Right lobe of liver (tissue), 6 donors: ENCODE data around the gene UBE2B. TPM values are rescaled to one million over a fixed set of nuclear protein-coding genes. Genes with fewer than 3 reads are reported as not detected.
"Not testable (repeated sequence)": the region's sequence is repeated elsewhere in the genome, so short reads cannot be mapped to it uniquely, and the experiment has no call there.

ENCODE experiments used
- ATAC-seq, 4 donors: fragments of 200-7000 bp; cut with Tn5 transposase; one replicate each; pipeline ENCODE4 v1.9.1; 2020; ENCODE audit warnings: mild to moderate bottlenecking in 4 of 4, moderate library complexity in 4 of 4
- DNase-seq, 3 donors: peaks; one replicate each; pipeline ENCODE4 v3.0.0-alpha.2; 2020
- H3K27ac ChIP-seq, 3 donors: fragments of 200-600 bp; one replicate each; pipeline ENCODE4 v1.8.0; 2022
- H3K27me3 ChIP-seq, 2 donors: fragments of 200-600 bp; one replicate each; pipeline ENCODE4 v1.8.0; 2022
- H3K36me3 ChIP-seq, 4 donors: fragments of 200-600 bp; sonication (generic) in 1 of 4; one replicate each; pipeline versions ENCODE4 v1.5.1 to v1.8.0; 2017 to 2022; ENCODE audit warnings: control low read depth in 1 of 4
- H3K4me1 ChIP-seq, 4 donors: fragments of 200-600 bp; sonication (generic) in 1 of 4; one replicate each; pipeline versions ENCODE4 v1.5.1 to v1.8.0; 2017 to 2022; ENCODE audit warnings: control low read depth in 1 of 4
- H3K4me3 ChIP-seq, 3 donors: fragments of 200-600 bp; one replicate each; pipeline ENCODE4 v1.8.0; 2022
- H3K9me3 ChIP-seq, 4 donors: fragments of 200-600 bp; sonication (generic) in 1 of 4; one replicate each; pipeline versions ENCODE4 v1.5.1 to v1.8.0; 2017 to 2022; ENCODE audit warnings: control low read depth in 1 of 4
- CTCF ChIP-seq, 4 donors: fragments of 200-600 bp in 3 of 4; fragments of 450-650 bp in 1 of 4; IDR thresholded peaks; one replicate each; pipeline versions ENCODE4 v1.5.1 to v1.8.0; 2016 to 2022; ENCODE audit warnings: antibody characterized with exemption in 4 of 4, mild to moderate bottlenecking in 2 of 4
- POLR2A ChIP-seq: fragments of 450-650 bp; IDR thresholded peaks from one replicate; pipeline ENCODE4 v1.6.1; 2017; ENCODE audit warnings: antibody characterized with exemption, mild to moderate bottlenecking
- WGBS: methylation state at CpG from one replicate; pipeline ENCODE4 v1.1.6; 2018; ENCODE audit warnings: low coverage, low lambda C conversion rate; ENCODE audit not compliant: insufficient coverage; ENCODE audit errors: missing lambda C conversion rate; 5-methylcytosine and 5-hydroxymethylcytosine counted together
- intact Hi-C, 2 donors: fragments of 100-400 bp; cut with DNase I; formaldehyde crosslinking; loops; one replicate each; pipeline versions ENCODE4 v1.11.2 to v1.14.1; 2022
- total RNA-seq, 6 experiments: library from RNA; depleted of rRNA in 2 of 6; stranded (reverse); fragments of >200 nt in 2 of 6; fragmentation: NEBNext Ultra II Directional in 3 of 6; extraction: Animal tissue kit (Norgen Biotek cat#: 25700) in 3 of 6; gene quantifications; one replicate each; pipeline versions ENCODE4 v1.1.0 to v1.2.4, GENCODE V29; 2016 to 2023
- donor health status: DM: no; HTN: yes; CAD: no.
- donor health status: DM: no; HTN: no; CAD: no.
- donor health status: DM: no; HTN: no; CAD: no.
- donor health status: DM: no; HTN: yes; CAD: no.
- donor health status: DM: no; HTN: yes; CAD: no.

The UBE2B gene
- total RNA-seq, 6 experiments from 2014 or later: 23.4 to 56.2 (median 37.9) TPM

DNA sequence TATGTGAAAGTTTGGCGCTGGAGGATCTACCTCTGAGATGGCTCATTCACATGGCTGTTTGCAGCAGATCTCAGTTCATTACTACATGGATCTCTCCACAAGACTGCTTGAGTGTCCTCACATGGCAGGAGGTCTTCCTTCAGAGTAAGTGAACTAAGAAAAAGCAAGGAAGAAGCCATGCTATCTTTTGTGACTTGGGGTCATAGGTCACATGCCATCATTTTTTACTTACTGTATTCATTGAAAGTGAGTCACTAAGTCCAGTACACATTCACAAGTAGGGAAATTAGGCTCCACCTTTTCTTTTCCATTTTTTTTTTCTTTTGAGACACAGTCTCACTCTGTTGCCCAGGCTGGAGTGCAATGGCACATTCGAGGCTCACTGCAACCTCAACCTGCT lies 49.0 kb downstream of the UBE2B start:
- 87% methylated on average over 1 of the region's 2 CpGs for WGBS
- peaks cover 0 to 21% (median 9%) of the 10 kb centered on the region in 4 donors for H3K4me1 ChIP-seq
- no peak for ATAC-seq
- no peak for DNase-seq
- H3K9me3 ChIP-seq: no peaks in the 10 kb centered on the region
- no peak overlapping the region for H3K27ac ChIP-seq
- no peak overlapping the region for H3K4me3 ChIP-seq
- TF ChIP-seq POLR2A (no peak), CTCF (IDR thresholded peaks at IDR 0.05) (no peak)
- intact Hi-C loops: no loop called here
- no peaks in the 10 kb centered on the region for H3K27me3 ChIP-seq
- H3K36me3 ChIP-seq: no peaks in the 10 kb centered on the region

DNA sequence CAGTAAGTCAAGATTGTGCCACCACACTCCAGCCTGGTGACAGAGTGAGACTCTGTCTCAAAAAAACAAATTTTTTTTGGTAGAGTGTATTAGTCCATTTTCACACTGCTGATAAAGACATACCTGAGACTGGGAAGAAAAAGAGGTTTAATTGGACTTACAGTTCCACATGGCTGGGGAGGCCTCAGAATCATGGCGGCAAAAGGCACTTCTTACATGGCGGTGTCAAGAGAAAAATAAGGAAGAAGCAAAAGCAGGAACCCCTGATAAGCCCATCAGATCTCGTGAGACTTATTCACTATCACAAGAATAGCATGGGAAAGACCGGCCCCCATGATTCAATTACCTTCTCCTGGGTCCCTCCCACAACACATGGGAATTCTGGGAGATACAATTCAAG lies 49.7 kb downstream of the UBE2B start:
- DNase-seq, ATAC-seq, H3K27ac ChIP-seq, H3K4me3 ChIP-seq, H3K36me3 ChIP-seq, H3K9me3 ChIP-seq, H3K27me3 ChIP-seq, intact Hi-C loops: not testable (repeated sequence)
- H3K4me1 ChIP-seq: peaks cover 0 to 21% (median 9%) of the 10 kb centered on the region in 4 donors
- 84% methylated on average over 3 of the region's 4 CpGs for WGBS

DNA sequence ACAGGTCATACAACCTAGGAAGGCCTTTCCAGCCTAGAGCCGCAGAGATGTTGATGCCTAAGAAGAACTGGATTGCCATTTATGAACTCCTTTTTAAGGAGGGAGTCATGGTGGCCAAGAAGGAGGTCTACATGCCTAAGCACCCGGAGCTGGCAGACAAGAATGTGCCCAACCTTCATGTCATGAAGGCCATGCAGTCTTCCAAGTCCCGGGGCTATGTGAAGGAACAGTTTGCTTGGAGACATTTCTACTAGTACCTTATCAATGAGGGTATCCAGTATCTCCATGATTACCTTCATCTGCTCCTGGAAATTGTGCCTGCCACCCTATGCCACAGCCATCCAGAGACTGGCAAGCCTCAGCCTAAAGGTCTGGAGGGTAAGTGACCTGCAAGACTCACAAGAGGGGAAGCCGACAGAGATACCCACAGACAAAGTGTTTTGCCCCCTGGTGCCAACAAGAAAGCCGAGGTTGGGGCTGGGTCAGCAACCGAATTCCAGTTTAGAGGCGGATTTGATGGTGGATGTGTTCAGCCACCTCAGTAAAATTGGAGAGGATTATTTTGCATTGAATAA lies 51.5 kb downstream of the UBE2B start:
- no peak for TF ChIP-seq CTCF (IDR thresholded peaks at IDR 0.05)
- no peak for TF ChIP-seq POLR2A
- 89% methylated on average over 7 of the region's 7 CpGs for WGBS
- intact Hi-C loops: no loop called here
- Histone ChIP-seq H3K27me3 (no peaks in the 10 kb centered on the region), H3K4me1 (peaks cover 0 to 3% (median 0%) of the 10 kb centered on the region in 4 donors), H3K27ac (no peak overlapping the region), H3K9me3 (no peaks in the 10 kb centered on the region), H3K4me3 (no peak overlapping the region), H3K36me3 (no peaks in the 10 kb centered on the region)
- DNase-seq (no peak), ATAC-seq (no peak)

DNA sequence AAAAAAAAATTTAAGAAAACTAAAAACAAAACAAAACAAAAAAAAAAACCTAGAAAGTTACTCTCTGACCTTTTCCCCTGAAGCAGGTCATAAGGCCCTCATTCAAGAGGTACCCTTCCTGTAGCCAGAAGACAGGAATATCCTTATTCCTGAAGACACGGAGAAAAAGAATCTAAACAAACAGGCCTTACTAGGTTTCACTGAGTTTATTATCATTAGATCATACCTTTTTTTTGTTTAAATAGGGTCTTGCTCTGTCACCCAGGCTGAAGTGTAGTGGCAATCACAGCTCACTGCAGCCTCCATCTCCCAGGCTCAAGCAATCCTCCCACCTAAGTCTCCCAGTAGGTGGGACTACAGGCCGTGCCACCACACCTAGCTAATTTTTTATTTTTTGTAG lies 52.0 kb downstream of the UBE2B start:
- intact Hi-C loops: no loop called here

DNA sequence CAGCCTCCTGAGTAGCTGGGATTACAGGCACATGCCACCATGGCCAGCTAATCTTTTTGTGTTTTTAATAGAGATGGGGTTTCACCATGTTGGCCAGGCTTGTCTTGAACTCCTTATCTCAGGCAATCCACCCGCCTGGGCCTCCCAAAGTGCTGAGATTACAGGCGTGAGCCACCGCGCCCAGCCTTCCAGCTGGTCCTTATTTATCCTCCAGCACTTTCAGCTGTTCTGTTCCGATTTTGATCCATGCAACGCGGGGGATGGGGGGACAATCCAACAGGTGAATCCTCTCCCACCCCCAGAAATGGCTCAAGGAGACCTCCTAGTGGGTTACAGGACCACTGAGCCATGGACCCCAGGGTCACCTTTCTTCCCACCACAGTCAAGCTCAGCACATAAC lies 55.0 kb downstream of the UBE2B start:
- no peaks in the 10 kb centered on the region for H3K9me3 ChIP-seq
- no peak overlapping the region for H3K4me3 ChIP-seq
- TF ChIP-seq POLR2A: no peak
- TF ChIP-seq CTCF (IDR thresholded peaks at IDR 0.05): no peak
- H3K36me3 ChIP-seq: no peaks in the 10 kb centered on the region
- H3K27ac ChIP-seq: no peak overlapping the region
- H3K4me1 ChIP-seq: no peaks in the 10 kb centered on the region
- no peak for ATAC-seq
- DNase-seq: no peak
- no peaks in the 10 kb centered on the region for H3K27me3 ChIP-seq
- intact Hi-C loops: no loop called here
- 100% methylated on average over 1 of the region's 7 CpGs for WGBS

More for the DNA sequence above, 52.0 kb downstream of the UBE2B start:
- H3K9me3 ChIP-seq: no peaks in the 10 kb centered on the region
- no peak overlapping the region for H3K4me3 ChIP-seq
- no peaks in the 10 kb centered on the region for H3K4me1 ChIP-seq
- H3K36me3 ChIP-seq: no peaks in the 10 kb centered on the region
- no peak for TF ChIP-seq POLR2A
- TF ChIP-seq CTCF (IDR thresholded peaks at IDR 0.05): no peak
- 95% methylated on average over 2 of the region's 2 CpGs for WGBS
- no peaks in the 10 kb centered on the region for H3K27me3 ChIP-seq
- H3K27ac ChIP-seq: no peak overlapping the region
- DNase-seq: no peak
- ATAC-seq: no peak
